ENCODE results near the gene MAST1.

The MAST1 gene

DNA sequence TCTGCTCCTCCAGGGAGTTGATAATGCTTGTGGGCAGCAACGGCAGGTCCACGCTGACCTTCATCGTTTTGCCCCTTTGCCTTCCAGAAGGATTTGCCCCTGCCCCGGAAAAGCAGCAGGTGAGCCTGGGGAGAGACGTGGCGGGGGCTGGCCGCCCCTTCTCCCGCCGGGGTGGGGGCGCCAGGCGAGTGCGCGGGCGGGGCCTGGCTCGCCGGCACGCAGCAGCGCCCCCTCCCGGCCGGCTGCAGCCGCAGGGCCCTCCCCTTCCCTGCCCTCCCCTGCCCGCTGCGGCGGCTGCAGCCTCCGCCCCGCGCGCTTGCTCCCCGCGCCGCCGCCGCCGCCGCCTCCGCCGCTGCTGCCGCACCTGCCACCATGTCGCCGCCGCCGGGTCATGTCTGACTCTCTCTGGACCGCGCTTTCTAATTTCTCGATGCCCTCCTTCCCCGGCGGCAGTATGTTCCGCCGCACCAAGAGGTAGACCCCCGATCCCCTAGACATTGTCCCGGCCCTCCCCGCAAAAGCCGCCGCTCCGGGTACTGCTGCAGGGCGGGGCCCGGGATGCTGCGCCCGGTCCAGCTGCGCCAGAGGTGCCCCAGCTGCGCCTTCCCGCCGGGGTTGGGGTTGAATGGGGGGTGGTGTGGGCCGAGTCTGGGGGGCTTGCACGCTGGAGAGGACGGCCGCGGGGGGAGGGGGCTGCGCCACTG is at the start of gene MAST1:
Gene MAST1 (plus strand): TSS at position 334 of the 704 bp plus-strand sequence. CDS start 58 bp downstream, at position 392.
- Mint-ChIP-seq H3K4me3 (peak within 1 kb of the TSS; percentile 70), H3K27me3 (peaks cover 76% of the 10 kb centered on the region), H3K27ac (no peak within 1 kb of the TSS), H3K9me3 (no peaks in the 10 kb centered on the region), H3K4me1 (peaks cover 31% of the 10 kb centered on the region), H3K36me3 (ENCODE audit: low read depth) (no peaks in the 10 kb centered on the region)
- DNase-seq: peak; percentile 64
- ATAC-seq: peak; percentile 68

DNA sequence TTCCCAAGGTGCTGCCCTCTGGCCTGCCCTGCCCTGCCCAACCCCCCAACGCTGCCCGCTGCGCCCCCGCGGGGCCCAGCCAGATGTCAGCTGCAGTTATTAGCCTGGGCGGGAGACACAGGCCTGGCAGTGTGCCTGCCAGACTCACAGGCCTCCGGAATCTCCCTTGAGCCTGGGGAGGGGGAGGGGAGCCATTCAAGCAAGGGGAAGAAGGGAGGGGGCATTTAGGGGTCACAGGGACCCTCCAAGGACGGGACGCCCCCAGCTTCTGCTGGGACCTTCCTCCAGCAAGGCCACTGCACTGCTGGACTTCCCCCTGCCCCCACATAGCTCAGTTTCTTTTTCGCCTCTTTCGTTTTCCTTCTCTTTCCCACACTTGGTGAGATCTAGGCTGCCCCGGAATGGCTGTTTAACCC is 49.6 kb upstream of the MAST1 start:
- H3K27me3 Mint-ChIP-seq: no peaks in the 10 kb centered on the region
- no peaks in the 10 kb centered on the region for H3K9me3 Mint-ChIP-seq
- ATAC-seq: no peak
- H3K4me3 Mint-ChIP-seq: peak overlapping the region; percentile 83
- H3K36me3 Mint-ChIP-seq (ENCODE audit: low read depth): peaks cover 11% of the 10 kb centered on the region
- peaks cover 37% of the 10 kb centered on the region for H3K4me1 Mint-ChIP-seq
- DNase-seq: peak; percentile 71
- H3K27ac Mint-ChIP-seq: peak overlapping the region; percentile 89

DNA sequence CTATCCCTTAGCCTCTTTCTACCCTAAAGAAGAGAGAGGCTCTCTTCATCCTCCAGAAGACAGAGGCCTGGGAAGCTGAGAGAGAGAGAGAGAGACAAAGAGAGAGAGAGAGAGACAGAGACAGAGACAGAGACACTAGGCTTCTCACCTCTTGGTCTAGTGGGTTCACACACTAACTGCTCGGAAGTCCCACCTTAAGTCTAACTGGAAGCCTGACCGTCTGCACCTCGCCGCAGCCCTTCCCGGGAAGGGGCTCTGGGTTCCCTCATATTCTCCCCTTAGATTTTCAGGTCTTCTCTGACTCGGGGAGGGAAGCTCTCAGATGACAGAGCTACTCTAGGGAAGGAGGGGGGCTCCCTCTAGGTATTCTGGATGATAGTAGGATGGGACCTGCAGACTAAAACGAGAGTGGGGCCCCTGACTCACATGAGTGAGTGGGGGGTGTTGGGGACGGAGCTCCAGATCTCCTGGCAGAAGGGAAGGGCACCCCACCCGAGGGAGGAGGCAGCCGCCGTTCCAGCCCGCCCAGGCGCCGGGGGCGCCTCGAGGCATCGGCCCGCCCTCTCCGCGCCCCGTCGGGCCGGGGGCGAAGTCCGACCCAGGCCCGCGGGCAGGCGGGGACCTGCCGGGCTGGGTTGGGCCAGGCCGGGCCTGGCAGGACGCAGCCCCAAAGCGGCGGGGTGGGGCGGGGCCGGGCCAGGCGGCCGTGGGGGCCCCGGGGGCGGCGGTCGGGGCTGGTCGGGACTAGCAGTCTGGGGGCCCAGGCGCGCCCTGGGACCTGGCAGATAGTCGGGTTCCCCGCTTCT is 49.0 kb upstream of the MAST1 start:
- H3K4me1 Mint-ChIP-seq: peaks cover 40% of the 10 kb centered on the region
- H3K27ac Mint-ChIP-seq: peak overlapping the region; percentile 89
- no peaks in the 10 kb centered on the region for H3K9me3 Mint-ChIP-seq
- ATAC-seq: no peak
- peak overlapping the region; percentile 83 for H3K4me3 Mint-ChIP-seq
- H3K27me3 Mint-ChIP-seq: no peaks in the 10 kb centered on the region
- peaks cover 11% of the 10 kb centered on the region for H3K36me3 Mint-ChIP-seq (ENCODE audit: low read depth)
- peak; percentile 60 for DNase-seq

DNA sequence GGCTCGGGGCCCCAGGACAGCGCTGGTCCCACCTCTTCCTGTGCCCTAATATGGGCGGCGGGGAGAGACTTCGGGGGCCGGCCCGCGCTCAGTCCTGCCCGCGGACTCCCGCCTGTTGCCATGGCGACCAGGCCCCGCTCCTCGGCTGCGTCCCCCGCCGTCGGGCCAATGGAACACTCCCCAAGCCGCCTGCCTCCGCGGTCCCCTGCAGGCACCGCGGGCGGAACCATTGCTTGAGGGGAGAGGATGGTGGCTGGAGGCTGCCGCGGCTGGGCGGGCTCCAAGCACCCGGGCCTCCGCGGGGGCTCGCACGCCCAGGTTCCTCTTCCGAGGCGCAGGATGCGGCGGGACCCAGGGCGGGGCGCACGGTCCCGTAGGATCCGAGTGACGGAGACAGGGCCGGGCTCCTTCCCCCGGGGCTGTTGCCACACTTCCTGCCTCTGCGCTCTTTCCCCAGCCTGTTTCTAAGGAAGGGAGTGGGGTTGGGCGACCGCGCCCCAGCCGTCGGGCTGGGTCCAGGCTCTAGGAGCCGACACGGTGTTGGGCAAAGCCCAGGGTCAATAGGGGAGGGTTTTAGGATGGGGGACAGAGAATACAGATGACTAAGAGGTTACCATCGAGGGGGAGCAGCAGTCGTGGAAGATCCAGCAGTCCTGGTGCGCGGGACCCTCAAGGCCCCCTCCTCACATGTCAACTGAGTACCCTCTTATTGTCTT is 48.3 kb upstream of the MAST1 start:
- no peaks in the 10 kb centered on the region for H3K27me3 Mint-ChIP-seq
- no peaks in the 10 kb centered on the region for H3K9me3 Mint-ChIP-seq
- peaks cover 48% of the 10 kb centered on the region for H3K4me1 Mint-ChIP-seq
- H3K27ac Mint-ChIP-seq: peak overlapping the region; percentile 98
- DNase-seq (peak; percentile 98), ATAC-seq (peak; percentile 66)
- H3K36me3 Mint-ChIP-seq (ENCODE audit: low read depth): peaks cover 11% of the 10 kb centered on the region
- H3K4me3 Mint-ChIP-seq: peak overlapping the region; percentile 93

DNA sequence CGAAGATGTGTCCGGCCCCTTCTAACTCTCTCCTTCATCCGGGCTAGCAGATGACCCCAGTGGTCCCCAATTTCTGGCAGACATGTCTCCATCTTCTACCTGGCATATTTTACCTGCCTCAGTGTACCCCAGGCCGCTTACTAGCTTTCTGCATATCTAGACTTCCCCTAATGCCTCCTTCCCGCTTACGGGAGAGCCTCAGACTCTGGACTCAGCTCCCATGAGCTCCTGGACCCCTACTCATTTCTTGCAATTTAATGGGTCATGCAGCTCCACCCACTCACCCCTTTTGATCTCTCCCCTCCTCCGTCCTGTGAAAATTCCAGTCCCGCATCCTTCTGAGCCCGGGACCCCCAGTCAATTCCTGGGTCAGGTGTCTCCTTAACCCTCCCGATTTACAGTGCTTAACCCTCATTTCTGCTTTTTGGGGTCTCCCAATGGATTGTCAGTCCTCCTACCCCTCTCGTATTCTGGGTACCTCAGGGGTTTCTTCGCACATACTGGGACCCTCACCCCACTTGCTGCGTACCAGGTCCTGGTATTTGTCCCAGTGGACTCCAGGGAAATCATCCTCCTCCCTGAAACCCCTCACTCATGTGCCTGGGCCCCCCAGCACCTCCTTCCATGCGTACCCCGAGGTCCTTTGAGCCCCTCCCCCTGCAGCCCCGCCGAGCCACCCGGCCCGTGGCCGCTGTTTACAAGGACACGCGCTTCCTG is 47.5 kb upstream of the MAST1 start:
- Mint-ChIP-seq H3K27me3 (no peaks in the 10 kb centered on the region), H3K9me3 (no peaks in the 10 kb centered on the region), H3K4me1 (peaks cover 53% of the 10 kb centered on the region), H3K27ac (peak overlapping the region; percentile 98), H3K36me3 (ENCODE audit: low read depth) (peaks cover 11% of the 10 kb centered on the region), H3K4me3 (peak overlapping the region; percentile 93)
- no peak for ATAC-seq
- DNase-seq: no peak

DNA sequence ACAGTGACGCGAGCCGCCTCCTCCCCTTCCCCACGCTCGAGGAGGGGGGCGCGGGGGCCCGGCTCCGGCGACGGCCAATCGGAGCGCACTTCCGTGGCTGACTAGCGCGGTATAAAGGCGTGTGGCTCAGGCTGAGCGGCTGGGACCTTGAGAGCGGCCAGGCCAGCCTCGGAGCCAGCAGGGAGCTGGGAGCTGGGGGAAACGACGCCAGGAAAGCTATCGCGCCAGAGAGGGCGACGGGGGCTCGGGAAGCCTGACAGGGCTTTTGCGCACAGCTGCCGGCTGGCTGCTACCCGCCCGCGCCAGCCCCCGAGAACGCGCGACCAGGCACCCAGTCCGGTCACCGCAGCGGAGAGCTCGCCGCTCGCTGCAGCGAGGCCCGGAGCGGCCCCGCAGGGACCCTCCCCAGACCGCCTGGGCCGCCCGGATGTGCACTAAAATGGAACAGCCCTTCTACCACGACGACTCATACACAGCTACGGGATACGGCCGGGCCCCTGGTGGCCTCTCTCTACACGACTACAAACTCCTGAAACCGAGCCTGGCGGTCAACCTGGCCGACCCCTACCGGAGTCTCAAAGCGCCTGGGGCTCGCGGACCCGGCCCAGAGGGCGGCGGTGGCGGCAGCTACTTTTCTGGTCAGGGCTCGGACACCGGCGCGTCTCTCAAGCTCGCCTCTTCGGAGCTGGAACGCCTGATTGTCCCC is 46.8 kb upstream of the MAST1 start, which contains the start of gene JUNB:
Gene JUNB (plus strand): TSS at position 142 of the 706 bp plus-strand sequence. CDS start 286 bp downstream, at position 428.
- Mint-ChIP-seq H3K4me1 (peaks cover 60% of the 10 kb centered on the region), H3K27me3 (no peaks in the 10 kb centered on the region), H3K4me3 (peak within 1 kb of the TSS; percentile 93), H3K27ac (peak within 1 kb of the TSS; percentile 98), H3K9me3 (no peaks in the 10 kb centered on the region), H3K36me3 (ENCODE audit: low read depth) (peaks cover 11% of the 10 kb centered on the region)
- ATAC-seq (peak; percentile 31), DNase-seq (peak; percentile 98)

DNA sequence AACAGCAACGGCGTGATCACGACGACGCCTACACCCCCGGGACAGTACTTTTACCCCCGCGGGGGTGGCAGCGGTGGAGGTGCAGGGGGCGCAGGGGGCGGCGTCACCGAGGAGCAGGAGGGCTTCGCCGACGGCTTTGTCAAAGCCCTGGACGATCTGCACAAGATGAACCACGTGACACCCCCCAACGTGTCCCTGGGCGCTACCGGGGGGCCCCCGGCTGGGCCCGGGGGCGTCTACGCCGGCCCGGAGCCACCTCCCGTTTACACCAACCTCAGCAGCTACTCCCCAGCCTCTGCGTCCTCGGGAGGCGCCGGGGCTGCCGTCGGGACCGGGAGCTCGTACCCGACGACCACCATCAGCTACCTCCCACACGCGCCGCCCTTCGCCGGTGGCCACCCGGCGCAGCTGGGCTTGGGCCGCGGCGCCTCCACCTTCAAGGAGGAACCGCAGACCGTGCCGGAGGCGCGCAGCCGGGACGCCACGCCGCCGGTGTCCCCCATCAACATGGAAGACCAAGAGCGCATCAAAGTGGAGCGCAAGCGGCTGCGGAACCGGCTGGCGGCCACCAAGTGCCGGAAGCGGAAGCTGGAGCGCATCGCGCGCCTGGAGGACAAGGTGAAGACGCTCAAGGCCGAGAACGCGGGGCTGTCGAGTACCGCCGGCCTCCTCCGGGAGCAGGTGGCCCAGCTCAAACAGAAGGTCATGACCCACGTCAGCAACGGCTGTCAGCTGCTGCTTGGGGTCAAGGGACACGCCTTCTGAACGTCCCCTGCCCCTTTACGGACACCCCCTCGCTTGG is 46.1 kb upstream of the MAST1 start:
- ATAC-seq: no peak
- no peaks in the 10 kb centered on the region for H3K27me3 Mint-ChIP-seq
- H3K4me3 Mint-ChIP-seq: peak overlapping the region; percentile 93
- peak; percentile 80 for DNase-seq
- peak overlapping the region; percentile 98 for H3K27ac Mint-ChIP-seq
- peaks cover 56% of the 10 kb centered on the region for H3K4me1 Mint-ChIP-seq
- H3K9me3 Mint-ChIP-seq: no peaks in the 10 kb centered on the region
- peaks cover 11% of the 10 kb centered on the region for H3K36me3 Mint-ChIP-seq (ENCODE audit: low read depth)

DNA sequence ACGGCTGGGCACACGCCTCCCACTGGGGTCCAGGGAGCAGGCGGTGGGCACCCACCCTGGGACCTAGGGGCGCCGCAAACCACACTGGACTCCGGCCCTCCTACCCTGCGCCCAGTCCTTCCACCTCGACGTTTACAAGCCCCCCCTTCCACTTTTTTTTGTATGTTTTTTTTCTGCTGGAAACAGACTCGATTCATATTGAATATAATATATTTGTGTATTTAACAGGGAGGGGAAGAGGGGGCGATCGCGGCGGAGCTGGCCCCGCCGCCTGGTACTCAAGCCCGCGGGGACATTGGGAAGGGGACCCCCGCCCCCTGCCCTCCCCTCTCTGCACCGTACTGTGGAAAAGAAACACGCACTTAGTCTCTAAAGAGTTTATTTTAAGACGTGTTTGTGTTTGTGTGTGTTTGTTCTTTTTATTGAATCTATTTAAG is 45.4 kb upstream of the MAST1 start:
- Mint-ChIP-seq H3K27me3 (no peaks in the 10 kb centered on the region), H3K27ac (peak overlapping the region; percentile 98), H3K4me3 (peak overlapping the region; percentile 93), H3K4me1 (peaks cover 51% of the 10 kb centered on the region), H3K9me3 (no peaks in the 10 kb centered on the region), H3K36me3 (ENCODE audit: low read depth) (peaks cover 11% of the 10 kb centered on the region)
- ATAC-seq (no peak), DNase-seq (no peak)

DNA sequence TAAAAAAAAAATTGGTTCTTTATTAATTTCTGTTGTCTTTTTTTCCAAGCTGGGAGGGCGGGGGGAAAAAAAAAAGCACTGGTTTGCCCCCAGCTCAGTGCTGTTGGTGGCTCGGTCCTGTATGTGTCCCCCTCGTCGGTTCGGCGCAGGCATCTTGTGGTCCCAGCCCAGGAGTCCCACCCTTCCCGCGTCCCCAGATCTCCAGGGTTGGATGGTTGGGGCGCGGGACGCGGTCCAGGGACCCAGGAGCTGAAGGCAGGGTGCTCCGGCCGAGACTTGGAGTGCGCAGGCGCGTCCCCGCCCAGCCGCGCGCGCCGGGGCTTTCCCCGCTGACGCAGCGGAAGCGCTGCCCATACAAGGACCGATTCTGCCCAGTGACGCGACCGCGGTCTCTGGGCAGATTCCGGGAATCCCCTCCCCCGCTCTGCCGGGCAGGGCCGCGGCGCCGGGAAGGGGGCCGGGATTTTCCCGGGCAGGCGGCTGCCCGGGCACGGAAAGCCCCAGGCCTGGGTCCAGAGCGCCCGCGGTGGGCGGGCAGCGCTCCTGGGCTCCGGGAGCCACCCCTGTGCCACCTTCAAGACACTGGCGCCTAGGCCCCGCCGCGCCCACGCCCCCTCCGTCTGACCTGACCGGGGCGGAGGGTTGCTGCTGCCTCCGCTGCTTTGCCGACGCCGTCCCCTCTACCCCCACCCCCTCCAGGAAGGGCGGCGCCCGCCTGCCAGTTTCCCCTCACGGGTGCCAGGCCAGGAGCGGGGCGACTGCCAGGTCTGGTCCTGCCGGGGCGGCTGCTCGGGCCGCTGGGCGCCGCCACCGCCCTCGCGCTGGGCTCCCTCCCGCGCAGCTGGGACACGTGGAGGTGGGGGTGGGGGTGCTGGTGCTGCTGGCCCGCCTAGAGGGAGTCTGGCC is 44.8 kb upstream of the MAST1 start:
- ATAC-seq: peak; percentile 33
- Mint-ChIP-seq H3K27ac (peak overlapping the region; percentile 98), H3K4me3 (peak overlapping the region; percentile 93), H3K27me3 (no peaks in the 10 kb centered on the region), H3K36me3 (ENCODE audit: low read depth) (peaks cover 11% of the 10 kb centered on the region), H3K9me3 (no peaks in the 10 kb centered on the region), H3K4me1 (peaks cover 45% of the 10 kb centered on the region)
- peak; percentile 95 for DNase-seq

DNA sequence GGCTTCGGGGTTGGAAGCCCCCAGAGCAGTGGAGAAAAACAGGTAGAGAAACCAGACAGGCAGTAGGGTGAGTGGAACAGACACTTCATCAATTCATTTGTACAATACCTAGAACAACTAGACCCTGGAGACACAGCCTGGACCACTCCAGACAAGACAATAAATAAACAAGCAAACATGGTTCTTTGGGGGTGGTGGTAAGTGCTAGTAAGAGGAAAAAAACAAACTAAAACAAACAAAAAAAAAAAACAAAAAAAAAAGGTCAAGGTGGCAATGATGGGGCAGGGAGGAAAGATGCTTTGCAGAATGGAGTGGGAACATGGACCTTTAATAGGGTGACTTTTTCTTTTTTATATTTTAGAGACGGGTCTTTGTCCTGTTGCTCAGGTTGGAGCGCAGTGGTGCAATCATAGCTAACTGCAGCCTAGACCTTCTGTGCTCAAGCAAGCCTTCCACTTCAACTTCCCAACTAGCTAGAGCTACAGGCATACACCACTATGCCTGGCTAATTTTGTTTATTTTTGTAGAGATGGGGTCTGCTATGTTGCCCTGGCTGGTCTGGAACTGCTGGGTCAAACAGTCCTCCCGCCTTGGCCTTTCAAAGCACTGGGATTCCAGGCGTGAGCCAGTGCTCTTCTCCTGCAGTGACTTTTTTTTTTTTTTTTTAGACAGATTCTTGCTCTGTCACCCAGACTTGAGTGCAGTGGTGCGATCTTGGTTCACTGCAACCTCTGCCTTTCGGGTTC is 43.9 kb upstream of the MAST1 start:
- Mint-ChIP-seq H3K9me3 (no peaks in the 10 kb centered on the region), H3K4me1 (peaks cover 36% of the 10 kb centered on the region), H3K27ac (peak overlapping the region; percentile 89), H3K4me3 (peak overlapping the region; percentile 82), H3K27me3 (no peaks in the 10 kb centered on the region), H3K36me3 (ENCODE audit: low read depth) (peaks cover 11% of the 10 kb centered on the region)
- no peak for ATAC-seq
- no peak for DNase-seq

DNA sequence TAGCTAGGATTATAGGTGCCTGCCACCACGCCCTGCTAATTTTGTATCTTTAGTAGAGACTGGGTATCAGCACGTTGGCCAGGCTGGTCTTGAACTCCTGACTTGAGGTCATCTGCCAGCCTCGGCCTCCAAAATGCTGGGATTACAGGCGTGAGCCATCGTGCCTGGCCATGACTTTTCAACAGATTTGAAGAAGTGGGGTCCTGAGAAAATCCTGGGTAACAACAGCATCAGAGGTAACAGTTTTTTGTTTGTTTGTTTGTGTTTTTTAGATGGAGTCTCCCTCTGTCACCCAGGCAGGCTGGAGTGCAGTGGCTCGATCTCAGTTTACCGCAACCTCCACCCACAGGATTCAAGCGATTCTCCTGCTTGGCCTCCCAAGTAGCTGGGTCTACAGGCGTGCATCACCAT is 43.3 kb upstream of the MAST1 start:
- peaks cover 11% of the 10 kb centered on the region for H3K36me3 Mint-ChIP-seq (ENCODE audit: low read depth)
- H3K27me3 Mint-ChIP-seq: no peaks in the 10 kb centered on the region
- DNase-seq (no peak), ATAC-seq (no peak)
- H3K4me3 Mint-ChIP-seq: peak overlapping the region; percentile 82
- peaks cover 36% of the 10 kb centered on the region for H3K4me1 Mint-ChIP-seq
- peak overlapping the region; percentile 89 for H3K27ac Mint-ChIP-seq
- H3K9me3 Mint-ChIP-seq: no peaks in the 10 kb centered on the region
